Ishikawa (cell line): ENCODE results near the gene HHIP.

Experiments used
- CEBPB ChIP-seq: IDR thresholded peaks from 2 replicates; pipeline ENCODE4 v1.6.1; 2012
- CREB1 ChIP-seq: IDR thresholded peaks from 2 replicates; pipeline ENCODE4 v1.6.1; 2012; ENCODE audit warnings: low read depth
- EGR1 ChIP-seq: IDR thresholded peaks from 2 replicates; pipeline ENCODE4 v1.6.1; 2012
- EP300 ChIP-seq: IDR thresholded peaks from 2 replicates; pipeline ENCODE4 v1.6.1; 2012; ENCODE audit warnings: borderline replicate concordance
- FOXM1 ChIP-seq: IDR thresholded peaks from 2 replicates; pipeline ENCODE4 v1.6.1; 2012; ENCODE audit warnings: low read depth, borderline replicate concordance
- NFIC ChIP-seq: IDR thresholded peaks from 2 replicates; pipeline ENCODE4 v1.6.1; 2012
- RAD21 ChIP-seq: IDR thresholded peaks from 2 replicates; pipeline ENCODE4 v1.6.1; 2012; ENCODE audit warnings: low read depth
- TAF1 ChIP-seq: IDR thresholded peaks from 2 replicates; pipeline ENCODE4 v1.6.1; 2012; ENCODE audit warnings: low read depth, mild to moderate bottlenecking
- TCF12 ChIP-seq: IDR thresholded peaks from 2 replicates; pipeline ENCODE4 v1.6.1; 2012; ENCODE audit warnings: low read depth
- YY1 ChIP-seq: IDR thresholded peaks from 2 replicates; pipeline ENCODE4 v1.6.1; 2012; ENCODE audit warnings: low read depth
- ZBTB7A ChIP-seq: IDR thresholded peaks from 2 replicates; pipeline ENCODE4 v1.6.1; 2012; ENCODE audit warnings: low read depth
- TF ChIP-seq, protein P1 (sequence below): IDR thresholded peaks from 2 replicates; pipeline ENCODE4 v1.6.1; 2012
- TF ChIP-seq, protein P2 (sequence below): IDR thresholded peaks from 2 replicates; pipeline ENCODE4 v1.6.1; 2012; ENCODE audit warnings: low read depth, mild to moderate bottlenecking
- TF ChIP-seq, protein P3 (sequence below): IDR thresholded peaks from 2 replicates; pipeline ENCODE4 v1.6.1; 2012

Gene HHIP

GRCh38 chr4:144621681-144622080 lies 24.3 kb upstream of the HHIP start:
- TF ChIP-seq, protein P1, sequence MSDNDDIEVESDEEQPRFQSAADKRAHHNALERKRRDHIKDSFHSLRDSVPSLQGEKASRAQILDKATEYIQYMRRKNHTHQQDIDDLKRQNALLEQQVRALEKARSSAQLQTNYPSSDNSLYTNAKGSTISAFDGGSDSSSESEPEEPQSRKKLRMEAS = no peak
- TF ChIP-seq, protein P2, sequence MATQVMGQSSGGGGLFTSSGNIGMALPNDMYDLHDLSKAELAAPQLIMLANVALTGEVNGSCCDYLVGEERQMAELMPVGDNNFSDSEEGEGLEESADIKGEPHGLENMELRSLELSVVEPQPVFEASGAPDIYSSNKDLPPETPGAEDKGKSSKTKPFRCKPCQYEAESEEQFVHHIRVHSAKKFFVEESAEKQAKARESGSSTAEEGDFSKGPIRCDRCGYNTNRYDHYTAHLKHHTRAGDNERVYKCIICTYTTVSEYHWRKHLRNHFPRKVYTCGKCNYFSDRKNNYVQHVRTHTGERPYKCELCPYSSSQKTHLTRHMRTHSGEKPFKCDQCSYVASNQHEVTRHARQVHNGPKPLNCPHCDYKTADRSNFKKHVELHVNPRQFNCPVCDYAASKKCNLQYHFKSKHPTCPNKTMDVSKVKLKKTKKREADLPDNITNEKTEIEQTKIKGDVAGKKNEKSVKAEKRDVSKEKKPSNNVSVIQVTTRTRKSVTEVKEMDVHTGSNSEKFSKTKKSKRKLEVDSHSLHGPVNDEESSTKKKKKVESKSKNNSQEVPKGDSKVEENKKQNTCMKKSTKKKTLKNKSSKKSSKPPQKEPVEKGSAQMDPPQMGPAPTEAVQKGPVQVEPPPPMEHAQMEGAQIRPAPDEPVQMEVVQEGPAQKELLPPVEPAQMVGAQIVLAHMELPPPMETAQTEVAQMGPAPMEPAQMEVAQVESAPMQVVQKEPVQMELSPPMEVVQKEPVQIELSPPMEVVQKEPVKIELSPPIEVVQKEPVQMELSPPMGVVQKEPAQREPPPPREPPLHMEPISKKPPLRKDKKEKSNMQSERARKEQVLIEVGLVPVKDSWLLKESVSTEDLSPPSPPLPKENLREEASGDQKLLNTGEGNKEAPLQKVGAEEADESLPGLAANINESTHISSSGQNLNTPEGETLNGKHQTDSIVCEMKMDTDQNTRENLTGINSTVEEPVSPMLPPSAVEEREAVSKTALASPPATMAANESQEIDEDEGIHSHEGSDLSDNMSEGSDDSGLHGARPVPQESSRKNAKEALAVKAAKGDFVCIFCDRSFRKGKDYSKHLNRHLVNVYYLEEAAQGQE = no peak
- TF ChIP-seq, protein P3, sequence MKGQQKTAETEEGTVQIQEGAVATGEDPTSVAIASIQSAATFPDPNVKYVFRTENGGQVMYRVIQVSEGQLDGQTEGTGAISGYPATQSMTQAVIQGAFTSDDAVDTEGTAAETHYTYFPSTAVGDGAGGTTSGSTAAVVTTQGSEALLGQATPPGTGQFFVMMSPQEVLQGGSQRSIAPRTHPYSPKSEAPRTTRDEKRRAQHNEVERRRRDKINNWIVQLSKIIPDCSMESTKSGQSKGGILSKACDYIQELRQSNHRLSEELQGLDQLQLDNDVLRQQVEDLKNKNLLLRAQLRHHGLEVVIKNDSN = no peak
- no peak for TF ChIP-seq CEBPB
- no peak for TF ChIP-seq ZBTB7A
- TF ChIP-seq YY1 = no peak
- no peak for TF ChIP-seq NFIC

DNA sequence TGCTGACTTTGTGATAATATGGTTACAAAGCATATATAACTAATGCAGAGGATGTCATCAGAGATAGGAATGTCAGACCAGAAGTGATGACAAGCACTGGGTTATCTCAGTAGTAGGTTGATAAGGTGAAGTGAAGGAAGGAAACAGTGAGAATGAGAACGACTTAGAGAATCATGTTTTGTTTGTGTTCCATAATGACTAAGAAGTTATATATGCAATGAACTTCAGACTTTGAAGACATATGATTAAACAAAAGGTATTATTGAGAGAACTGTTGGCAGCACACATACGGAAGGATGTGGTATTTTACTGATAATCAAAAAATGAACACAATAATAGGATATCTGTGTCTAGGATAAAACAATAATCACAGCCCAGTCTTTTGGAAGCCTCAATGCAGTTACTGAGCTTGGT lies 18.3 kb upstream of the HHIP start:
- TF ChIP-seq EGR1 (no peak), CREB1 (no peak), TCF12 (no peak), EP300 (no peak), YY1 (no peak), NFIC (no peak), TAF1 (no peak), ZBTB7A (no peak), FOXM1 (no peak), CEBPB (no peak)
- TF ChIP-seq, protein P2 = no peak

DNA sequence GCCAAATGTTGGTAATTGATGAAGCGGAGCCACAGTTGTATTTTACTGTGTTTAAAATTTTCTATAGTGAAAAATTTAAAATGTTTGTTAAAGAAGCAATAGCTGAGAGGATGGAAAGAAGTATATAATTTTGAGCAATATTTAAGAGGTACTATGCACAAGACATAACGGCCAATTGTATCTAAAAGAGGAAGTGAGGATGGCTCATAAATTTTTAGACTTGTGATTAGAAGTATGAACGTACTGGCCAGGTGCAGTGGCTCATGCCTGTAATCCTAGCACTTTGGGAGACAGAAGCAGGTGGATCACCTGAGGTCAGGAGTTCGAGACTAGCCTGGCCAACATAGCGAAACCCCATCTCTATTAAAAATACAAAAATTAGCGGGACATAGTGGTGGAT lies 12.7 kb upstream of the HHIP start:
- TF ChIP-seq CREB1 = no peak

GRCh38 chr4:144634978-144635747 lies 10.8 kb upstream of the HHIP start:
- TF ChIP-seq FOXM1 = no peak
- TF ChIP-seq TCF12 = no peak

DNA sequence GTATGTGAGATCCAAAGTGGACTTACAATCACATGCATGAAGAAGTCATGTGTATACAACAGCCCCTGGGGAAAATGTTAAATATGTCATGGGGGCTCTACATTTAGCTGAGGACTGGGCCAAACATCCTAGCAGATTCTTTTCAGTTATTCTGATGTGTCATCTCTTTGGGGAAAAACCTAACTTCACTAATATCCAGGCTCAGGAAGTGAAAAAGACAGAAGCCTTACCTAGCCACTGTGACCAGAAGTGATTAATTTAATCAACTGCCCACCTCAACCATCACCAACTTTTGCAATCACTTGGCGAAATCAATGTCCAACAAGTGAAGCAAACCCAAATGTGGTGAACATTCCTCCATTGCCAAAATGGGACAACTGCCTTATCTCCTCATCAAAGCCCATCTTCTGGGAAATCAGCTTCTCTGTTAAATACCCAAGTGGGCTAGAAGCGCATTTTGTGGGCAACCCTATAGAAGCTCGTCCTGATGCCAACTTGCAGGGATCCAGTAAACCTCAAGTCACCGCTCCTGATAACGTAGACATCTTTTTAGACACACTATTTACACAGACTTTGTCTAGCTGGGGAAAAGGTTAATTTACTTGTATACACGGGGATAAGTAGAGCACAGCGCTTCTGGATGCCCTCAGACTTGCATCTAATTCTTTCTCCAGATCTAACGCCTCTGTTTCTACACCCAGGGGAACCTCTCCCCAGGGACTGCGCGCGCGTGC lies 1.4 kb upstream of the HHIP start:
- TF ChIP-seq RAD21 = no peak
- TF ChIP-seq EGR1 = no peak
- TF ChIP-seq, protein P1 = no peak
- no peak for TF ChIP-seq YY1
- TF ChIP-seq, protein P2 = no peak
- TF ChIP-seq CEBPB = no peak
- TF ChIP-seq, protein P3 = no peak
- no peak for TF ChIP-seq CREB1
- no peak for TF ChIP-seq NFIC
- no peak for TF ChIP-seq TAF1
